ENCODE results near the gene ATG14.

- TF ChIP-seq ARNTL (CRISPR knock-in tag; IDR thresholded peaks at IDR 0.05; ENCODE audit: borderline replicate concordance, low read depth) (no peak), SNAI2 (CRISPR knock-in tag; IDR thresholded peaks at IDR 0.05) (no peak)
Measured at GRCh38 chr14:55436519-55436918, 24.9 kb upstream of the ATG14 start.

Data from SK-N-SH treated with all-trans-retinoic acid at 6 μM for 48 hours (cell line).